ENCODE measurements around the gene NAA10. TPM values are rescaled to one million over a fixed set of nuclear protein-coding genes. Genes with fewer than 3 reads are reported as not detected.
A peak's percentile ranks its signal among the peaks of the same experiment; 100 is the strongest.

The NAA10 gene
- total RNA-seq, 2 donors from 2014 or later, result 30.3 to 74.7 TPM

GRCh38 chrX:153953892-153954557 lies 19.2 kb upstream of the NAA10 start:
- intact Hi-C loops (cut with DNase I), result loop anchor here (5.0 kb wide), 1 partner anchor 192 kb away; the partner anchor contains the start of gene PLXNB3
- H3K4me3 ChIP-seq, result no peak overlapping the region
- peaks cover 9 to 11% of the 10 kb centered on the region in 2 donors for H3K36me3 ChIP-seq (replicated peaks in 1 of 2; ENCODE audit: insufficient read depth in 1 of 2, low read depth in 2 of 2)
- 70% methylated on average over 15 of the region's 33 CpGs; no CpG with 5 or more reads in 1 of the 2 donors for WGBS, 2 donors
- H3K27me3 ChIP-seq, result no peaks in the 10 kb centered on the region
- DNase-seq, result no peak
- TF ChIP-seq CTCF (IDR thresholded peaks at IDR 0.05), result no peak
- no peak for ATAC-seq
- no peak overlapping the region for H3K27ac ChIP-seq
- H3K9me3 ChIP-seq, result no peaks in the 10 kb centered on the region
- no peaks in the 10 kb centered on the region for H3K4me1 ChIP-seq

GRCh38 chrX:153953342-153953830 lies 18.5 kb upstream of the NAA10 start:
- Histone ChIP-seq H3K27ac (no peak overlapping the region), H3K36me3 (replicated peaks in 1 of 2; ENCODE audit: insufficient read depth in 1 of 2, low read depth in 2 of 2) (peaks cover 9% of the 10 kb centered on the region in 2 donors), H3K4me1 (no peaks in the 10 kb centered on the region), H3K27me3 (no peaks in the 10 kb centered on the region), H3K4me3 (no peak overlapping the region), H3K9me3 (no peaks in the 10 kb centered on the region)
- ATAC-seq (peak; percentile 82), DNase-seq (peak; percentile 49 to 71 (median 68))
- TF ChIP-seq POLR2A (IDR thresholded peaks at IDR 0.05) (no peak), CTCF (IDR thresholded peaks at IDR 0.05) (peak; percentile 75 to 93 (median 86))
- intact Hi-C loops (cut with DNase I), result loop anchor here (5.0 kb wide), 1 partner anchor 191 kb away; the partner anchor contains the start of gene PLXNB3
- WGBS, 2 donors, result 24% methylated on average over 16 of the region's 33 CpGs; no CpG with 5 or more reads in 1 of the 2 donors

- Histone ChIP-seq H3K4me1 (no peaks in the 10 kb centered on the region), H3K36me3 (replicated peaks in 1 of 2; ENCODE audit: insufficient read depth in 1 of 2, low read depth in 2 of 2) (peaks cover 4 to 8% of the 10 kb centered on the region in 2 donors), H3K4me3 (no peak overlapping the region), H3K9me3 (no peaks in the 10 kb centered on the region), H3K27ac (no peak overlapping the region), H3K27me3 (no peaks in the 10 kb centered on the region)
- ATAC-seq (no peak), DNase-seq (no peak)
- intact Hi-C loops (cut with DNase I), result loop anchor here (5.0 kb wide), 1 partner anchor 190 kb away; the partner anchor contains the start of gene PLXNB3
- no peak for TF ChIP-seq CTCF (IDR thresholded peaks at IDR 0.05)
- TF ChIP-seq POLR2A (IDR thresholded peaks at IDR 0.05), result no peak
- 81 to 95% methylated on average over 3 to 19 of the region's 32 CpGs for WGBS, 2 donors
These were observed 17.7 kb upstream of the NAA10 start for GRCh38 chrX:153952373-153953026.

- H3K9me3 ChIP-seq, result no peaks in the 10 kb centered on the region
- 86 to 94% methylated on average over 2 to 23 of the region's 28 CpGs for WGBS, 2 donors
- TF ChIP-seq CTCF (IDR thresholded peaks at IDR 0.05) (no peak), POLR2A (IDR thresholded peaks at IDR 0.05) (no peak)
- no peak for DNase-seq
- no peak for ATAC-seq
- H3K4me3 ChIP-seq, result no peak overlapping the region
- H3K36me3 ChIP-seq (replicated peaks in 1 of 2; ENCODE audit: insufficient read depth in 1 of 2, low read depth in 2 of 2), result peaks cover 4 to 8% of the 10 kb centered on the region in 2 donors
- no peak overlapping the region for H3K27ac ChIP-seq
- intact Hi-C loops (cut with DNase I), result loop anchor here (5.0 kb wide), 1 partner anchor 190 kb away; the partner anchor contains the start of gene PLXNB3
- H3K4me1 ChIP-seq, result no peaks in the 10 kb centered on the region
- no peaks in the 10 kb centered on the region for H3K27me3 ChIP-seq
These were observed 17.0 kb upstream of the NAA10 start for GRCh38 chrX:153951683-153952372.

Data from body of pancreas (tissue), 4 donors.